PFSK-1 (cell line): ENCODE data around the gene FOXN3.

Experiments
- FOXP2 ChIP-seq: optimal IDR thresholded peaks from 2 replicates; pipeline ENCODE3; 2011; ENCODE audit warnings: borderline replicate concordance, control low read depth, inconsistent platforms; ENCODE audit not compliant: insufficient read depth; ENCODE audit errors: extremely low read length, extremely low read depth
- POLR2AphosphoS5 ChIP-seq: IDR thresholded peaks from 2 replicates; pipeline ENCODE4 v1.6.1; 2012; ENCODE audit warnings: low read depth, mild to moderate bottlenecking, control low read depth, low read length, moderate library complexity
- REST ChIP-seq, 2 experiments: IDR thresholded peaks; 2 replicates each; pipeline versions ENCODE4 v1.6.1 to v1.8.0; 2011 to 2012; ENCODE audit warnings: low read depth in 2 of 2, low read length in 2 of 2, control low read depth in 1 of 2, inconsistent platforms in 1 of 2, mild to moderate bottlenecking in 1 of 2, moderate library complexity in 1 of 2; ENCODE audit not compliant: insufficient read depth in 1 of 2
- SIN3A ChIP-seq: IDR thresholded peaks from 2 replicates; pipeline ENCODE4 v1.6.1; 2012; ENCODE audit warnings: mild to moderate bottlenecking, low read length, moderate library complexity, borderline replicate concordance; ENCODE audit not compliant: insufficient read depth
- TAF1 ChIP-seq: IDR thresholded peaks from 2 replicates; pipeline ENCODE4 v1.6.1; 2012; ENCODE audit warnings: low read length, control low read depth, borderline replicate concordance; ENCODE audit not compliant: insufficient read depth

The FOXN3 gene

GRCh38 chr14:89384023-89384422 is 33.0 kb downstream of the FOXN3 start:
- TF ChIP-seq POLR2AphosphoS5 (no peak), REST (IDR thresholded peaks at IDR 0.05; ENCODE audit: insufficient read depth in 1 of 2, low read depth in 2 of 2, low read length in 2 of 2) (no peak), SIN3A (no peak), TAF1 (no peak), FOXP2 (no peak)

GRCh38 chr14:89382901-89383845 is 33.9 kb downstream of the FOXN3 start:
- no peak for TF ChIP-seq FOXP2
- no peak for TF ChIP-seq SIN3A

DNA sequence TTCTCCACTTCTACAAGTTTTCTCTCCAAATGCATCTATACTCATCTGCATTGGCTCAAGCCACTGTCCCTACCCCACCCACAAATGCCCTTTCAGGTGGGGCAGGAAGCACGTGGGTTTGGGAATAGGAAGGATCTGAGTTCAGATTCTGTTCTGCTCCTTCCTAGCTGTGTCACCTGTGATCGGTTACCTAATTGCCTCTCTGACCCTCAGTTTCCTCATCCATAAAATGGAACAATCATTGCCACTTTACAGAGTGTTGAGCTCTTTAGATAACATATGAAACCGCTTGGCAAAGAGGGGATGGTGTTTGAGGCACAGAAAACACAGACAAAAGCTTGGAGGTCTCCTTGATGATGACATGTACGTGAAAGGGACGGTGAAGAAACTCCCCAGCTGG is 34.5 kb downstream of the FOXN3 start:
- TF ChIP-seq REST (IDR thresholded peaks at IDR 0.05; ENCODE audit: insufficient read depth in 1 of 2, low read depth in 2 of 2, low read length in 2 of 2) (no peak), TAF1 (no peak), SIN3A (no peak), POLR2AphosphoS5 (no peak), FOXP2 (no peak)

- no peak for TF ChIP-seq SIN3A
- no peak for TF ChIP-seq FOXP2
- TF ChIP-seq TAF1, result no peak
These were observed 36.9 kb downstream of the FOXN3 start for GRCh38 chr14:89379891-89380820.

- no peak for TF ChIP-seq POLR2AphosphoS5
- TF ChIP-seq TAF1, result no peak
- TF ChIP-seq SIN3A, result no peak
- no peak for TF ChIP-seq REST (IDR thresholded peaks at IDR 0.05; ENCODE audit: insufficient read depth in 1 of 2, low read depth in 2 of 2, low read length in 2 of 2)
- no peak for TF ChIP-seq FOXP2
These were observed 38.0 kb downstream of the FOXN3 start for GRCh38 chr14:89379006-89379405.
